Measurements from ENCODE around the gene C11orf68. TPM values are rescaled to one million over a fixed set of nuclear protein-coding genes. Genes with fewer than 3 reads are reported as not detected.

C11orf68 gene
- total RNA-seq (2021; fragmentation: NEBNext Ultra II Directional; extraction: Animal tissue kit (Norgen Biotek cat#: 25700)) (24.0 and 24.1 TPM in 2 replicates), polyA plus RNA-seq (2011; rRNA removed) (51.2 and 68.5 TPM in 2 replicates), polyA minus RNA-seq (2011; rRNA and poly(A)+ RNA removed) (16.8 and 23.2 TPM in 2 replicates)
- polyA plus RNA-seq (2011; cell fraction: cytosol; rRNA removed): 36.5 TPM
- polyA plus RNA-seq (2011; cell fraction: nucleus; rRNA removed): 43.6 TPM
- 16.5 to 29.7 TPM (median 28.5 TPM) in 4 replicates for polyA plus RNA-seq (2012, experiment 1 of 2)
- polyA plus RNA-seq (2012, experiment 2 of 2): 29.4 TPM
- polyA plus RNA-seq (2013, experiment 1 of 2): 19.3 TPM
- 17.8 TPM for polyA plus RNA-seq (2013, experiment 2 of 2)
- polyA minus RNA-seq (2011; cell fraction: cytosol; rRNA and poly(A)+ RNA removed): 22.9 TPM
- 24.1 TPM for polyA minus RNA-seq (2011; cell fraction: nucleus; rRNA and poly(A)+ RNA removed)
- long read RNA-seq, experiment 1, transcript C11orf68-202 (2 exons, 1,559 nt): major isoform, 16 of 32 reads
- long read RNA-seq, experiment 1, transcript C11orf68-203 (1 exons, 1,528 nt): minor isoform, 9 of 32 reads
- long read RNA-seq, experiment 1, transcript C11orf68-201 (2 exons, 1,619 nt): minor isoform, 7 of 32 reads
- long read RNA-seq, experiment 1, partial matches to known transcripts: 0 of 32 reads
- long read RNA-seq, experiment 1, other reads (novel, unspliced or antisense): 0 of 32 reads
- long read RNA-seq, experiment 2, partial matches to known transcripts: 0 of 1 reads
- long read RNA-seq, experiment 2, other reads (novel, unspliced or antisense): 0 of 1 reads

GRCh38 chr11:65918211-65919140 lies at the start of gene C11orf68:
C11orf68 (minus strand) TSS chr11:65919062; CDS start chr11:65919031, 31 bp downstream.
- H3K4ac ChIP-seq (replicated peaks; ENCODE audit: insufficient read length, low read depth, low read length): peak within 1 kb of the TSS; percentile 97
- peaks cover 0 to 22% (median 13%) of the 10 kb centered on the region in 4 experiments; a peak in 4 of 7 replicates for H3K4me1 ChIP-seq (replicated peaks in 1 of 4; ENCODE audit: control insufficient read depth in 3 of 4, insufficient read depth in 4 of 4, low read length in 3 of 4)
- peak in 1 of 2 experiments; percentile 55 for DNase-seq (ENCODE audit: low read depth in 1 of 2, low spot score in 2 of 2)
- peak within 1 kb of the TSS; percentile 95 for H4K91ac ChIP-seq (replicated peaks; ENCODE audit: insufficient read length, low read length)
- peak within 1 kb of the TSS; percentile 80 for H3K27ac ChIP-seq (ENCODE audit: low read depth, low read length)
- CTCF ChIA-PET (ENCODE audit: partially characterized antibody): interaction anchor here (0.6 to 2.3 kb wide), 7 partner anchors 11 to 79 kb away, joined by 3 to 10 read pairs (median 5); partner anchors contain the start of gene FIBP
- H3K23ac ChIP-seq (ENCODE audit: insufficient read length): no peak within 1 kb of the TSS
- H4K5ac ChIP-seq (ENCODE audit: insufficient read length, low read depth, low read length): peak within 1 kb of the TSS; percentile 92
- H2BK12ac ChIP-seq (ENCODE audit: low read depth, low read length): no peak within 1 kb of the TSS; the same call in 1 of the 2 replicates
- H2BK20ac ChIP-seq (ENCODE audit: low read length): no peak within 1 kb of the TSS
- no peak within 1 kb of the TSS for H3K14ac ChIP-seq (ENCODE audit: insufficient read length)
- peaks cover 0 to 7% of the 10 kb centered on the region in 2 experiments; a peak in 2 of 4 replicates for H3K79me2 ChIP-seq (ENCODE audit: control insufficient read depth in 1 of 2, insufficient read depth in 2 of 2, low read length in 2 of 2)
- no peaks in the 10 kb centered on the region for H3K9me3 ChIP-seq (ENCODE audit: insufficient read depth in 2 of 2, low read depth in 1 of 2, low read length in 1 of 2)
- FAIRE-seq: no peak
- 15% methylated on average over 32 of the region's 77 CpGs; no CpG with 5 or more reads in 1 of the 2 experiments for WGBS, 2 experiments (ENCODE audit: extremely low coverage in 1 of 2, insufficient coverage in 1 of 2, insufficient read length in 1 of 2, insufficient replicate concordance in 2 of 2, low coverage in 1 of 2, low lambda C conversion rate in 2 of 2, missing lambda C conversion rate in 1 of 2)
- H2BK120ac ChIP-seq (replicated peaks; ENCODE audit: low read depth, low read length): no peak within 1 kb of the TSS
- peaks cover 13% of the 10 kb centered on the region; the same call in 1 of the 2 replicates for H3K23me2 ChIP-seq (ENCODE audit: low read depth, low read length)
- peaks cover 0 to 8% (median 5%) of the 10 kb centered on the region in 4 experiments; a peak in 4 of 8 replicates for H3K36me3 ChIP-seq (ENCODE audit: control insufficient read depth in 2 of 4, insufficient read depth in 4 of 4, low read length in 3 of 4)
- peak within 1 kb of the TSS; percentile 83 to 94 for H3K4me2 ChIP-seq (ENCODE audit: insufficient read depth in 1 of 2, low read depth in 2 of 2, low read length in 2 of 2)
- H3K4me3 ChIP-seq (ENCODE audit: extremely low read depth in 1 of 4, insufficient read depth in 2 of 4, low read depth in 3 of 4, low read length in 4 of 4): peak within 1 kb of the TSS; percentile 91 to 98 (median 94)
- peak within 1 kb of the TSS; percentile 69 for H3K56ac ChIP-seq (replicated peaks; ENCODE audit: insufficient read length, low read depth, low read length)
- H4K8ac ChIP-seq (ENCODE audit: extremely low read depth, insufficient read depth, low read length): peak within 1 kb of the TSS; percentile 98
- peak within 1 kb of the TSS; percentile 76 to 92 (median 84) for H3K9ac ChIP-seq (replicated peaks in 1 of 4; ENCODE audit: extremely low read depth in 1 of 4, low read depth in 3 of 4, low read length in 3 of 4)
- H3K27me3 ChIP-seq (replicated peaks in 1 of 4; ENCODE audit: control insufficient read depth in 3 of 4, extremely low read depth in 1 of 4, insufficient read depth in 3 of 4, low read length in 3 of 4): no peaks in the 10 kb centered on the region
- H4K20me1 ChIP-seq (replicated peaks in 1 of 2; ENCODE audit: control insufficient read depth in 1 of 2, insufficient read depth in 2 of 2, low read length in 2 of 2): peaks cover 0 to 7% of the 10 kb centered on the region in 2 experiments
- POLR2A ChIA-PET (ENCODE audit: partially characterized antibody): interaction anchor here (0.5 to 4.9 kb wide), 20 partner anchors 9 to 255 kb away, joined by 3 to 36 read pairs (median 4); partner anchors contain the start of genes CCDC85B, FIBP, MUS81 and SF3B2
- no peak within 1 kb of the TSS for H2AFZ ChIP-seq (ENCODE audit: low read length)
- H3K18ac ChIP-seq (ENCODE audit: extremely low read depth, low read length): peak within 1 kb of the TSS; percentile 93
- H3K79me1 ChIP-seq (ENCODE audit: low read depth, low read length): peaks cover 7% of the 10 kb centered on the region; the same call in 1 of the 2 replicates
- peak within 1 kb of the TSS; percentile 17; the same call in 1 of the 2 replicates for H2AK5ac ChIP-seq (ENCODE audit: low read depth, low read length)
- peak within 1 kb of the TSS; percentile 71 for H2BK5ac ChIP-seq (ENCODE audit: low read depth, low read length)
- peak within 1 kb of the TSS; percentile 40; the same call in 1 of the 2 replicates for H2BK15ac ChIP-seq (ENCODE audit: low read length)
- TF ChIP-seq TAF7 (optimal IDR thresholded peaks at IDR 0.05; ENCODE audit: borderline replicate concordance, low read depth, low read length) (peak; percentile 43), YY1 (IDR thresholded peaks at IDR 0.05; ENCODE audit: low read depth, low read length) (peak; percentile 86; the same call in 1 of the 2 replicates), HDAC2 (IDR thresholded peaks at IDR 0.05; ENCODE audit: borderline replicate concordance in 1 of 2, low read depth in 2 of 2, low read length in 2 of 2) (peak in 1 of 2 experiments; percentile 28; a peak in 1 of 4 replicates), BRCA1 (IDR thresholded peaks at IDR 0.05; ENCODE audit: low read depth, low read length) (no peak), RBBP5 (IDR thresholded peaks at IDR 0.05; ENCODE audit: borderline replicate concordance, low read depth, low read length) (0 out of 2 replicates have a peak, but pooled peaks have one; percentile 9), CBX8 (IDR thresholded peaks at IDR 0.05; ENCODE audit: borderline replicate concordance, low read depth, low read length) (no peak)
